ENCODE results near the gene DDX54. TPM values are rescaled to one million over a fixed set of nuclear protein-coding genes. Genes with fewer than 3 reads are reported as not detected.

The DDX54 gene
- total RNA-seq, 1 experiment from 2014 or later = 80.1 TPM

GRCh38 chr12:113113397-113113796 is 71.9 kb downstream of the DDX54 start:
- POLR2A ChIA-PET (ENCODE audit: unreplicated experiment) = no interaction called here
- Histone ChIP-seq H3K4me2 (no peak overlapping the region), H2AFZ (no peak overlapping the region), H3K27me3 (ENCODE audit: insufficient read depth, low read depth) (no peaks in the 10 kb centered on the region), H3K4me3 (no peak overlapping the region), H3K9me2 (ENCODE audit: insufficient read depth) (no peaks in the 10 kb centered on the region), H3F3A (ENCODE audit: insufficient read depth, low read depth) (no peaks in the 10 kb centered on the region; the same call in 1 of the 2 replicates), H3K79me2 (ENCODE audit: low read depth) (no peaks in the 10 kb centered on the region), H3K36me3 (ENCODE audit: low read depth) (no peaks in the 10 kb centered on the region), H3K4me1 (replicated peaks; ENCODE audit: insufficient read depth) (no peaks in the 10 kb centered on the region), H3K9me3 (ENCODE audit: insufficient read depth, low read depth) (no peaks in the 10 kb centered on the region), H3K27ac (no peak overlapping the region), H4K20me1 (ENCODE audit: insufficient read depth) (no peaks in the 10 kb centered on the region)
- TF ChIP-seq CTCF (conservative IDR thresholded peaks at IDR 0.05) = no peak
- no peak for DNase-seq
- BruUV-seq (replicated peaks) = no TSS peak
- intact Hi-C loops (cut with micrococcal nuclease; ENCODE audit: unreplicated experiment) = no loop called here
- CTCF ChIA-PET = no interaction called here

- Histone ChIP-seq H3K4me1 (replicated peaks; ENCODE audit: insufficient read depth) (no peaks in the 10 kb centered on the region), H3K27me3 (ENCODE audit: insufficient read depth, low read depth) (no peaks in the 10 kb centered on the region), H3K9me3 (ENCODE audit: insufficient read depth, low read depth) (no peaks in the 10 kb centered on the region), H3K36me3 (ENCODE audit: low read depth) (no peaks in the 10 kb centered on the region), H3F3A (ENCODE audit: insufficient read depth, low read depth) (no peaks in the 10 kb centered on the region), H3K4me2 (no peak overlapping the region), H3K27ac (no peak overlapping the region), H3K9me2 (ENCODE audit: insufficient read depth) (no peaks in the 10 kb centered on the region), H3K4me3 (no peak overlapping the region), H3K79me2 (ENCODE audit: low read depth) (no peaks in the 10 kb centered on the region), H4K20me1 (ENCODE audit: insufficient read depth) (no peaks in the 10 kb centered on the region), H2AFZ (no peak overlapping the region)
- no peak for DNase-seq
- CTCF ChIA-PET = no interaction called here
- no peak for TF ChIP-seq EZH2 (IDR thresholded peaks at IDR 0.05; ENCODE audit: low read depth)
- no peak for TF ChIP-seq CTCF (conservative IDR thresholded peaks at IDR 0.05)
- no TSS peak for BruUV-seq (replicated peaks)
- POLR2A ChIA-PET (ENCODE audit: unreplicated experiment) = no interaction called here
- intact Hi-C loops (cut with micrococcal nuclease; ENCODE audit: unreplicated experiment) = no loop called here
Measured at GRCh38 chr12:113112043-113112899, 73.0 kb downstream of the DDX54 start.

GRCh38 chr12:113111247-113111646 is 74.0 kb downstream of the DDX54 start:
- Histone ChIP-seq H3F3A (ENCODE audit: insufficient read depth, low read depth) (no peaks in the 10 kb centered on the region), H3K4me2 (no peak overlapping the region), H3K79me2 (ENCODE audit: low read depth) (no peaks in the 10 kb centered on the region), H3K27ac (no peak overlapping the region), H3K27me3 (ENCODE audit: insufficient read depth, low read depth) (no peaks in the 10 kb centered on the region), H2AFZ (no peak overlapping the region), H3K4me1 (replicated peaks; ENCODE audit: insufficient read depth) (no peaks in the 10 kb centered on the region), H3K36me3 (ENCODE audit: low read depth) (no peaks in the 10 kb centered on the region), H4K20me1 (ENCODE audit: insufficient read depth) (no peaks in the 10 kb centered on the region), H3K9me2 (ENCODE audit: insufficient read depth) (no peaks in the 10 kb centered on the region), H3K4me3 (no peak overlapping the region), H3K9me3 (ENCODE audit: insufficient read depth, low read depth) (no peaks in the 10 kb centered on the region)
- ChIA-PET POLR2A (ENCODE audit: unreplicated experiment) (no interaction called here), CTCF (no interaction called here)
- intact Hi-C loops (cut with micrococcal nuclease; ENCODE audit: unreplicated experiment) = no loop called here
- no peak for DNase-seq
- no TSS peak for BruUV-seq (replicated peaks)
- TF ChIP-seq EZH2 (IDR thresholded peaks at IDR 0.05; ENCODE audit: low read depth) (no peak), CTCF (conservative IDR thresholded peaks at IDR 0.05) (no peak)

Measured in PC-9 (cell line).